ENCODE measurements around the gene ZSCAN18. TPM values are rescaled to one million over a fixed set of nuclear protein-coding genes. Genes with fewer than 3 reads are reported as not detected.

ZSCAN18 gene
- total and polyA plus RNA-seq, 9 of the 15 experiments (the other 6 are each of a cell fraction or from before 2014, with no cell fraction given), result 0.07 to 1.9 (median 0.31) TPM; not detected in 1

DNA sequence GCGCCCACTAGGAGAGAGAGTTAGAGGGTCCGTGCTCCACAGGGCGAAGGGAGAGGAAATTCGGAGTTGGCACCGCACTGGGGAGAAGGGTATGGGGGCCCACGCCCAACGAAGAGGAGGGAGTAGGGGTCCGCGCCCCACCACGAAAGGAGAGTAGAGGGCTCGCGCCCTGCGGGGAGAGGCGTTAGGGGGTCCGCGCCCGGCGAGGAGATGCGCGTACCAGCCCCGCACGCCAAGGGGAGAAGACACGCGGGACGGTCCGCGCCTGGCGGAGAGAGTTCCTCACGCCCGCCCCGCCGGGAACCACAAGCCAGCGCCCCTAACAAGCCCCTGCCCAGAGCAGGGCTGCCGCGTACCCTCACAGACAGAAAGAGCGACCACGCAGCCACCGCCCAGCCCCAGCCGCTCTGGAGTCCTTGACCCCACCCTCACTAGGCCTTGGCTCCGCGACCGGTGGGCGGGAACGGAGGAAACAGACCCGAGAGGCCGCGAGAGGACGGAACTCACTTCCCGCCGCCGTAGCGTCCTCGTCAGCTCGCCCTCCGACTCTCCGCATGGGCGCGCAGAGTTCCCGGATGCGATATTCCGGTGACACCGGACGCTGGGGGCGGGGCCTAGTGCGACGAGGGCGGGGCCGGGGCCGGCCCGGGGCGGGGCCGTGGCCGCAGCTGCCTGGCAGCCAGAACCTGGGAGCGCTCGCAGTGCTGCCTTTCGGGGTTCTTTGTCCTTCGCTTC lies 20.0 kb upstream of the ZSCAN18 start (continued):
- TF ChIP-seq, protein P1, sequence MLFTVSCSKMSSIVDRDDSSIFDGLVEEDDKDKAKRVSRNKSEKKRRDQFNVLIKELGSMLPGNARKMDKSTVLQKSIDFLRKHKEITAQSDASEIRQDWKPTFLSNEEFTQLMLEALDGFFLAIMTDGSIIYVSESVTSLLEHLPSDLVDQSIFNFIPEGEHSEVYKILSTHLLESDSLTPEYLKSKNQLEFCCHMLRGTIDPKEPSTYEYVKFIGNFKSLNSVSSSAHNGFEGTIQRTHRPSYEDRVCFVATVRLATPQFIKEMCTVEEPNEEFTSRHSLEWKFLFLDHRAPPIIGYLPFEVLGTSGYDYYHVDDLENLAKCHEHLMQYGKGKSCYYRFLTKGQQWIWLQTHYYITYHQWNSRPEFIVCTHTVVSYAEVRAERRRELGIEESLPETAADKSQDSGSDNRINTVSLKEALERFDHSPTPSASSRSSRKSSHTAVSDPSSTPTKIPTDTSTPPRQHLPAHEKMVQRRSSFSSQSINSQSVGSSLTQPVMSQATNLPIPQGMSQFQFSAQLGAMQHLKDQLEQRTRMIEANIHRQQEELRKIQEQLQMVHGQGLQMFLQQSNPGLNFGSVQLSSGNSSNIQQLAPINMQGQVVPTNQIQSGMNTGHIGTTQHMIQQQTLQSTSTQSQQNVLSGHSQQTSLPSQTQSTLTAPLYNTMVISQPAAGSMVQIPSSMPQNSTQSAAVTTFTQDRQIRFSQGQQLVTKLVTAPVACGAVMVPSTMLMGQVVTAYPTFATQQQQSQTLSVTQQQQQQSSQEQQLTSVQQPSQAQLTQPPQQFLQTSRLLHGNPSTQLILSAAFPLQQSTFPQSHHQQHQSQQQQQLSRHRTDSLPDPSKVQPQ (CRISPR knock-in tag; IDR thresholded peaks at IDR 0.05; ENCODE audit: borderline replicate concordance), result no peak
- no peak for TF ChIP-seq PURB (CRISPR knock-in tag; IDR thresholded peaks at IDR 0.05; ENCODE audit: low read depth)
- TF ChIP-seq PML (IDR thresholded peaks at IDR 0.05; ENCODE audit: low read length), result no peak
- TF ChIP-seq FOS (IDR thresholded peaks at IDR 0.05; ENCODE audit: extremely low read depth, insufficient read length), result no peak
- no peak for TF ChIP-seq PHB (CRISPR knock-in tag; IDR thresholded peaks at IDR 0.05)
- TF ChIP-seq, protein P2, sequence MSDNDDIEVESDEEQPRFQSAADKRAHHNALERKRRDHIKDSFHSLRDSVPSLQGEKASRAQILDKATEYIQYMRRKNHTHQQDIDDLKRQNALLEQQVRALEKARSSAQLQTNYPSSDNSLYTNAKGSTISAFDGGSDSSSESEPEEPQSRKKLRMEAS (CRISPR knock-in tag; IDR thresholded peaks at IDR 0.05), result no peak
- TF ChIP-seq TAF1 (IDR thresholded peaks at IDR 0.05; ENCODE audit: control insufficient read depth, extremely low read depth, insufficient read depth, low read length, severe bottlenecking), result no peak
- TF ChIP-seq, protein P3, sequence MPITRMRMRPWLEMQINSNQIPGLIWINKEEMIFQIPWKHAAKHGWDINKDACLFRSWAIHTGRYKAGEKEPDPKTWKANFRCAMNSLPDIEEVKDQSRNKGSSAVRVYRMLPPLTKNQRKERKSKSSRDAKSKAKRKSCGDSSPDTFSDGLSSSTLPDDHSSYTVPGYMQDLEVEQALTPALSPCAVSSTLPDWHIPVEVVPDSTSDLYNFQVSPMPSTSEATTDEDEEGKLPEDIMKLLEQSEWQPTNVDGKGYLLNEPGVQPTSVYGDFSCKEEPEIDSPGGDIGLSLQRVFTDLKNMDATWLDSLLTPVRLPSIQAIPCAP (CRISPR knock-in tag; IDR thresholded peaks at IDR 0.05; ENCODE audit: borderline replicate concordance), result no peak
